HepG2 (cell line): ENCODE data around the gene ALDH1A1. TPM values are rescaled to one million over a fixed set of nuclear protein-coding genes. Genes with fewer than 3 reads are reported as not detected.

Source experiments
- ATAC-seq: fragments of 200-7000 bp; cut with Tn5 transposase; 3 replicates; pipeline ENCODE4 v1.9.1; 2020; ENCODE audit warnings: mild to moderate bottlenecking, moderate library complexity
- BruUV-seq: library from RNA; stranded (reverse); fragments of 400-500 nt; replicated peaks from 2 replicates; lab custom pipeline; 2021; lab: Mats Ljungman, UMichigan
- CTCF ChIA-PET: fragments of 300-600 bp; formaldehyde crosslinking; extraction: SDS; loops from one replicate; lab custom pipeline; 2021; ENCODE audit warnings: low total read pairs, inconsistent platforms, low intra/inter-chr PET ratio; lab: Yijun Ruan, JAX
- POLR2A ChIA-PET: fragments of 350-600 bp; sonication (Branson Sonifier 250); formaldehyde crosslinking; loops from one replicate; lab custom pipeline; 2020; ENCODE audit warnings: antibody characterized with exemption, inconsistent platforms; lab: Yijun Ruan, JAX
- DNase-seq: peaks from one replicate; pipeline ENCODE4 v3.0.0-alpha.2; 2015; ENCODE audit warnings: low spot score
- FAIRE-seq: peaks from 3 replicates; lab custom pipeline; 2011; peaks lifted over from hg19 to GRCh38; lab: Jason Lieb, UNC
- H2AFZ ChIP-seq: one replicate; pipeline ENCODE4 v1.6.1; 2011; ENCODE audit warnings: low read length, inconsistent platforms
- H3K27ac ChIP-seq: fragments of 300-600 bp; 3 replicates; pipeline ENCODE4 v1.8.0; 2011; ENCODE audit warnings: mixed run types, mild to moderate bottlenecking, mixed read lengths, low read length, inconsistent platforms; ENCODE audit not compliant: insufficient read depth; ENCODE audit errors: extremely low read length
- H3K27me3 ChIP-seq, 2 experiments: fragments of 200-600 bp in 1 of 2; 2 replicates in 1 of 2; 3 replicates in 1 of 2; pipeline versions ENCODE4 v1.6.0 to v1.8.0; 2011; ENCODE audit warnings: low read length in 2 of 2, mild to moderate bottlenecking in 2 of 2, moderate library complexity in 2 of 2, inconsistent platforms in 1 of 2; ENCODE audit not compliant: insufficient read depth in 2 of 2, control insufficient read depth in 1 of 2
- H3K36me3 ChIP-seq, 2 experiments: fragments of 200-600 bp in 1 of 2; replicated peaks in 1 of 2; 2 replicates in 1 of 2; 3 replicates in 1 of 2; pipeline versions ENCODE4 v1.5.1 to v1.8.0; 2011; ENCODE audit warnings: low read length in 2 of 2, inconsistent platforms in 1 of 2; ENCODE audit not compliant: insufficient read depth in 2 of 2, control insufficient read depth in 1 of 2
- H3K4me1 ChIP-seq: 2 replicates; pipeline ENCODE4 v1.5.1; 2012; ENCODE audit warnings: low read length, inconsistent platforms; ENCODE audit not compliant: insufficient read depth
- H3K4me2 ChIP-seq: 2 replicates; pipeline ENCODE4 v1.6.0; 2011; ENCODE audit warnings: low read depth, low read length, inconsistent platforms
- H3K4me3 ChIP-seq, 3 experiments: fragments of 200-600 bp in 1 of 3; sonication (generic), shearing (Covaris generic) in 1 of 3; replicated peaks in 1 of 3; 2 replicates each; pipeline ENCODE4 v1.5.1; 2011 to 2016; ENCODE audit warnings: low read length in 3 of 3, inconsistent platforms in 2 of 3, low read depth in 2 of 3, mild to moderate bottlenecking in 2 of 3, control low read depth in 1 of 3, mixed read lengths in 1 of 3; ENCODE audit not compliant: insufficient read depth in 1 of 3
- H3K79me2 ChIP-seq: one replicate; pipeline ENCODE4 v1.6.1; 2011; ENCODE audit warnings: low read length, inconsistent platforms; ENCODE audit not compliant: insufficient read depth
- H3K9ac ChIP-seq: 2 replicates; pipeline ENCODE4 v1.6.0; 2011; ENCODE audit warnings: mild to moderate bottlenecking, low read depth, low read length, inconsistent platforms; ENCODE audit not compliant: insufficient read depth
- H3K9me3 ChIP-seq: 2 replicates; pipeline ENCODE4 v1.5.1; 2012; ENCODE audit warnings: mild to moderate bottlenecking, low read length
- H4K20me1 ChIP-seq: 2 replicates; pipeline ENCODE4 v1.6.0; 2011; ENCODE audit warnings: inconsistent platforms, mild to moderate bottlenecking, low read length, moderate library complexity; ENCODE audit not compliant: insufficient read depth
- FOXA1 ChIP-seq, 2 experiments: fragments of 450-650 bp in 1 of 2; sonication (generic) in 1 of 2; formaldehyde crosslinking in 1 of 2; IDR thresholded peaks; 2 replicates each; pipeline versions ENCODE4 v1.4.0 to v1.6.1; 2016 to 2020; ENCODE audit warnings: missing genetic modification reagents in 1 of 2
- HNF4A ChIP-seq: sonication (generic); formaldehyde crosslinking; IDR thresholded peaks from 2 replicates; pipeline ENCODE4 v1.4.0; 2020; ENCODE audit warnings: missing genetic modification reagents
- PHF21A ChIP-seq: sonication (generic); formaldehyde crosslinking; IDR thresholded peaks from 2 replicates; pipeline ENCODE4 v1.5.0; 2020; ENCODE audit warnings: mild to moderate bottlenecking, missing genetic modification reagents
- RFX1 ChIP-seq: fragments of 450-650 bp; IDR thresholded peaks from 2 replicates; pipeline ENCODE4 v1.6.1; 2017
- SAP130 ChIP-seq: IDR thresholded peaks from 2 replicates; pipeline ENCODE4 v1.6.1; 2016; ENCODE audit warnings: low read depth
- TCF12 ChIP-seq, 2 experiments: fragments of 450-650 bp in 1 of 2; sonication (generic) in 1 of 2; formaldehyde crosslinking in 1 of 2; IDR thresholded peaks; 2 replicates each; pipeline versions ENCODE4 v1.6.1 to v1.8.0; 2017 to 2022; ENCODE audit warnings: antibody characterized with exemption in 1 of 2, mild to moderate bottlenecking in 1 of 2, missing genetic modification reagents in 1 of 2, moderate library complexity in 1 of 2
- TIGD3 ChIP-seq: sonication (generic); formaldehyde crosslinking; IDR thresholded peaks from 2 replicates; pipeline ENCODE4 v1.5.1; 2020; ENCODE audit warnings: mild to moderate bottlenecking, missing genetic modification reagents, borderline replicate concordance
- ZNF282 ChIP-seq: fragments of 450-650 bp; IDR thresholded peaks from 2 replicates; pipeline ENCODE4 v1.6.1; 2018; ENCODE audit not compliant: partially characterized antibody
- ZSCAN20 ChIP-seq: sonication (generic); formaldehyde crosslinking; IDR thresholded peaks from 2 replicates; pipeline ENCODE4 v1.4.0; 2020; ENCODE audit warnings: missing genetic modification reagents, mild to moderate bottlenecking, borderline replicate concordance
- ZSCAN29 ChIP-seq: sonication (generic); formaldehyde crosslinking; conservative IDR thresholded peaks from 2 replicates; pipeline ENCODE4 v1.4.0; 2020; ENCODE audit warnings: mild to moderate bottlenecking, missing genetic modification reagents
- WGBS: methylation state at CpG from one replicate; pipeline ENCODE4 v1.1.6; 2017; ENCODE audit warnings: low lambda C conversion rate; 5-methylcytosine and 5-hydroxymethylcytosine counted together
- in situ Hi-C: cut with HindIII; loops from 2 replicates; pipeline ENCODE4 v1.10.0; 2017; ENCODE audit warnings: low pct_unique_long_range_greater_than_20kb; ENCODE audit not compliant: extremely low pct_ligation_motif_present
- intact Hi-C: fragments of 100-400 bp; cut with micrococcal nuclease; formaldehyde crosslinking; loops from one replicate; pipeline ENCODE4 v1.10.0; 2022; ENCODE audit not compliant: unreplicated experiment
- polyA plus RNA-seq, 8 experiments: library from polyadenylated mRNA; depleted of rRNA in 3 of 8; stranded (reverse) in 7 of 8; unstranded in 1 of 8; fragments of >200 nt; fragmentation: Illumina TruSeq in 4 of 8; extraction: Trizol in 4 of 8; gene quantifications; 2 replicates each; pipeline versions ENCODE4 v1.2.1 to v1.2.3, GENCODE V29; 2011 to 2016; ENCODE audit warnings: low read depth in 4 of 8, missing spikeins in 1 of 8, mixed read lengths in 1 of 8; ENCODE audit not compliant: insufficient read depth in 1 of 8
- total RNA-seq, 5 experiments: library from RNA; depleted of rRNA; stranded (reverse); fragments of >200 nt; fragmentation: Illumina TruSeq; extraction: Trizol; gene quantifications; 2 replicates each; pipeline ENCODE4 v1.2.3, GENCODE V29; 2016; ENCODE audit warnings: low read depth in 1 of 5

Gene ALDH1A1
- total and polyA plus RNA-seq, 2 of the 13 experiments (the other 11 are each of a cell fraction or from before 2014, with no cell fraction given) = 88.2 to 439 TPM

GRCh38 chr9:72906810-72907209, 46.0 kb downstream of the ALDH1A1 start:
- no peak overlapping the region for H3K27ac ChIP-seq
- no peaks in the 10 kb centered on the region for H3K27me3 ChIP-seq
- POLR2A ChIA-PET = no interaction called here
- in situ Hi-C loops = no loop called here
- no peak for FAIRE-seq
- TF ChIP-seq TIGD3 (CRISPR knock-in tag) (no peak), FOXA1 (IDR thresholded peaks at IDR 0.05) (no peak), FOXA1 (CRISPR knock-in tag; IDR thresholded peaks at IDR 0.05) (no peak), ZNF282 (no peak), RFX1 (no peak), HNF4A (CRISPR knock-in tag) (no peak), SAP130 (no peak), ZSCAN20 (CRISPR knock-in tag) (no peak), PHF21A (no peak), TCF12 (IDR thresholded peaks at IDR 0.05) (no peak), TCF12 (CRISPR knock-in tag; IDR thresholded peaks at IDR 0.05) (no peak), ZSCAN29 (no peak)
- TF ChIP-seq, all 625 proteins: peak for 0
- no peak overlapping the region for H3K4me2 ChIP-seq
- DNase-seq = no peak
- no peak overlapping the region for H3K4me3 ChIP-seq
- peaks cover 4 to 56% of the 10 kb centered on the region in 2 experiments for H3K36me3 ChIP-seq
- CTCF ChIA-PET = no interaction called here
- no peaks in the 10 kb centered on the region for H4K20me1 ChIP-seq
- H3K4me1 ChIP-seq = no peaks in the 10 kb centered on the region
- no peaks in the 10 kb centered on the region for H3K79me2 ChIP-seq
- no peak overlapping the region for H3K9ac ChIP-seq
- no peak overlapping the region for H2AFZ ChIP-seq
- intact Hi-C loops = no loop called here
- WGBS = 85% methylated on average over 1 of the region's 1 CpG
- H3K9me3 ChIP-seq = no peaks in the 10 kb centered on the region
- BruUV-seq = no TSS peak
- ATAC-seq = no peak
